ENCODE results near the gene MTAP. TPM values are rescaled to one million over a fixed set of nuclear protein-coding genes. Genes with fewer than 3 reads are reported as not detected.

MTAP gene
- polyA plus RNA-seq, 3 donors, result 7.4 to 11.3 (median 7.8) TPM

GRCh38 chr9:21933865-21934264 lies 131.4 kb downstream of the MTAP start:
- Mint-ChIP-seq H3K4me3 (no peak overlapping the region), H3K9me3 (peaks cover 0 to 4% (median 2%) of the 10 kb centered on the region in 7 donors), H3K27ac (peak overlapping the region in 1 of 7 donors; percentile 53), H3K36me3 (peaks cover 4 to 7% of the 10 kb centered on the region in 2 donors), H3K27me3 (ENCODE audit: low read depth in 3 of 3) (peaks cover 0 to 2% (median 2%) of the 10 kb centered on the region in 3 donors), H3K4me1 (peaks cover 9% of the 10 kb centered on the region)
- no peak overlapping the region for H3K4me3 ChIP-seq (replicated peaks in 1 of 3; ENCODE audit: low read depth in 2 of 3, low read length in 3 of 3)
- TF ChIP-seq CTCF (IDR thresholded peaks at IDR 0.05), result no peak
- H3K4me1 ChIP-seq (ENCODE audit: control insufficient read depth in 1 of 2, insufficient read depth in 2 of 2, low read length in 2 of 2), result no peaks in the 10 kb centered on the region
- no peak overlapping the region for H3K9ac ChIP-seq (ENCODE audit: insufficient read depth, low read length, poor library complexity, severe bottlenecking)
- no peak overlapping the region for H2AFZ ChIP-seq (ENCODE audit: insufficient read depth, low read depth, low read length, poor library complexity, severe bottlenecking)
- no peaks in the 10 kb centered on the region for H3K79me2 ChIP-seq (ENCODE audit: insufficient read depth, low read length)
- WGBS (ENCODE audit: insufficient coverage), result no CpG with 5 or more reads among the region's 2 CpGs
- H3K9me3 ChIP-seq (replicated peaks in 1 of 2; ENCODE audit: control insufficient read depth in 1 of 2, insufficient read depth in 1 of 2, low read length in 2 of 2), result no peaks in the 10 kb centered on the region
- no peaks in the 10 kb centered on the region for H4K20me1 ChIP-seq (ENCODE audit: insufficient read depth, low read length)
- H3K36me3 ChIP-seq (replicated peaks in 1 of 2; ENCODE audit: control insufficient read depth in 1 of 2, insufficient read depth in 2 of 2, low read length in 2 of 2), result no peaks in the 10 kb centered on the region
- intact Hi-C loops (cut with micrococcal nuclease), result no loop called here
- H3K27me3 ChIP-seq (ENCODE audit: control insufficient read depth in 2 of 2, insufficient read depth in 2 of 2, low read length in 2 of 2), result no peaks in the 10 kb centered on the region
- peak; percentile 21 to 71 (median 23) for DNase-seq
- no peak overlapping the region for H3K4me2 ChIP-seq (replicated peaks; ENCODE audit: extremely low read depth, low read length, poor library complexity, severe bottlenecking)
- no peak overlapping the region for H3K27ac ChIP-seq (ENCODE audit: low read depth in 1 of 2, low read length in 2 of 2)

- no peak overlapping the region for H3K4me3 ChIP-seq (replicated peaks in 1 of 3; ENCODE audit: low read depth in 2 of 3, low read length in 3 of 3)
- Mint-ChIP-seq H3K4me1 (peaks cover 9% of the 10 kb centered on the region), H3K27ac (no peak overlapping the region), H3K9me3 (peaks cover 0 to 4% (median 1%) of the 10 kb centered on the region in 7 donors), H3K27me3 (ENCODE audit: low read depth in 3 of 3) (peaks cover 0 to 3% (median 2%) of the 10 kb centered on the region in 3 donors), H3K36me3 (peaks cover 4 to 7% of the 10 kb centered on the region in 2 donors), H3K4me3 (no peak overlapping the region)
- whole genome bisulfite sequencing (ENCODE audit: insufficient coverage), result no CpG with 5 or more reads among the region's 1 CpG
- no peaks in the 10 kb centered on the region for H3K79me2 ChIP-seq (ENCODE audit: insufficient read depth, low read length)
- H3K9ac ChIP-seq (ENCODE audit: insufficient read depth, low read length, poor library complexity, severe bottlenecking), result no peak overlapping the region
- TF ChIP-seq CTCF (IDR thresholded peaks at IDR 0.05), result no peak
- H3K27ac ChIP-seq (ENCODE audit: low read depth in 1 of 2, low read length in 2 of 2), result no peak overlapping the region
- DNase-seq, result no peak
- intact Hi-C loops (cut with micrococcal nuclease), result no loop called here
- no peaks in the 10 kb centered on the region for H3K36me3 ChIP-seq (replicated peaks in 1 of 2; ENCODE audit: control insufficient read depth in 1 of 2, insufficient read depth in 2 of 2, low read length in 2 of 2)
- H3K4me2 ChIP-seq (replicated peaks; ENCODE audit: extremely low read depth, low read length, poor library complexity, severe bottlenecking), result no peak overlapping the region
- H3K4me1 ChIP-seq (ENCODE audit: control insufficient read depth in 1 of 2, insufficient read depth in 2 of 2, low read length in 2 of 2), result no peaks in the 10 kb centered on the region
- H2AFZ ChIP-seq (ENCODE audit: insufficient read depth, low read depth, low read length, poor library complexity, severe bottlenecking), result no peak overlapping the region
- H3K27me3 ChIP-seq (ENCODE audit: control insufficient read depth in 2 of 2, insufficient read depth in 2 of 2, low read length in 2 of 2), result no peaks in the 10 kb centered on the region
- no peaks in the 10 kb centered on the region for H4K20me1 ChIP-seq (ENCODE audit: insufficient read depth, low read length)
- H3K9me3 ChIP-seq (replicated peaks in 1 of 2; ENCODE audit: control insufficient read depth in 1 of 2, insufficient read depth in 1 of 2, low read length in 2 of 2), result no peaks in the 10 kb centered on the region
Measured at GRCh38 chr9:21935631-21936030, 133.2 kb downstream of the MTAP start.
